Keratinocyte (primary cell): ENCODE data around the gene CANT1.

Source experiments
- CTCF ChIP-seq, 3 experiments: IDR thresholded peaks in 1 of 3; conservative IDR thresholded peaks in 1 of 3; optimal IDR thresholded peaks in 1 of 3; 2 replicates in 2 of 3; 3 replicates in 1 of 3; pipeline versions ENCODE3 to v1.5.1; 2011; ENCODE audit warnings: low read length in 3 of 3, mild to moderate bottlenecking in 3 of 3, moderate library complexity in 2 of 3, control low read depth in 1 of 3, inconsistent platforms in 1 of 3; ENCODE audit not compliant: insufficient read depth in 2 of 3; ENCODE audit errors: extremely low read depth in 1 of 3
- EZH2 ChIP-seq: IDR thresholded peaks from one replicate; pipeline ENCODE4 v1.6.1; 2012; ENCODE audit warnings: inconsistent platforms, mild to moderate bottlenecking, low read length, moderate library complexity

DNA sequence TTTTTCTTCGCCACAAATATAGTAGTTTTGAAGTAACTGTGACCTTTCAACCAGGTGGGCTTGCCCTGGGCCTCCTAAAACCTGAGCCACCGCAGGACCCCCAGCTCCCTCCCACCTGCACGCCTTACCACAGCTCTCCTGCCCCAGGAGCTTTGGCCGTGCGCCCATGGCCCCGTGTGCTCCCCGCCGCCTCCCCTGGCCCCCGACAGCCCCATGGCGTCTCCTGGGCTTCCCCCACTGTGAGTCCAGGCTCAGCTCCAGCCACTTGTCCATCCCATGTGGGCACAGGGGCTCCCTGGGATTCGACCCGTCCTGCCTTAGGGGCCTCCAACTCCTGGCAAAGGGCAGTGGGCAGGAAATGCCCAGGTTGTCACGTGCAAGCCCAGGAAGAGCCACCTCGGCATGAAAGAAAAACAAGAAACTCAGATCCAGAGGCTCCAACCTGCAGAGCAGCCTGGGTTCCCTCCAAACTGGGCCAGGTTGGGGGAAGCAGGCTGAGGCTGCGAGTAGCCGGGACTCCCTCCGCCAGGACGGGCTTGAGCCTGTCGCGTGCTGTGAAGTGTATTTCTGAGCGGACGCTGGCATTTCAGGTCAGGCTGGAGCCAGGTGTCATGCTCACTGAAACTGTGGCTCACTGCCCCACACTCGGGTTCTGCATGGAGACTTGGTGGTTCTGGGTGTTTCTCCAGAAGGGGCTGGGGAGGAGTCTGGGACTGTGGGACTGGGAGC is 35.6 kb downstream of the CANT1 start:
- TF ChIP-seq CTCF (optimal IDR thresholded peaks at IDR 0.05 in 1 of 3, IDR thresholded peaks at IDR 0.05 in 1 of 3, conservative IDR thresholded peaks at IDR 0.05 in 1 of 3; ENCODE audit: extremely low read depth in 1 of 3, insufficient read depth in 2 of 3, low read length in 3 of 3) (no peak), EZH2 (no peak)
